Measurements from ENCODE around the gene ADAD2.

ADAD2 gene

DNA sequence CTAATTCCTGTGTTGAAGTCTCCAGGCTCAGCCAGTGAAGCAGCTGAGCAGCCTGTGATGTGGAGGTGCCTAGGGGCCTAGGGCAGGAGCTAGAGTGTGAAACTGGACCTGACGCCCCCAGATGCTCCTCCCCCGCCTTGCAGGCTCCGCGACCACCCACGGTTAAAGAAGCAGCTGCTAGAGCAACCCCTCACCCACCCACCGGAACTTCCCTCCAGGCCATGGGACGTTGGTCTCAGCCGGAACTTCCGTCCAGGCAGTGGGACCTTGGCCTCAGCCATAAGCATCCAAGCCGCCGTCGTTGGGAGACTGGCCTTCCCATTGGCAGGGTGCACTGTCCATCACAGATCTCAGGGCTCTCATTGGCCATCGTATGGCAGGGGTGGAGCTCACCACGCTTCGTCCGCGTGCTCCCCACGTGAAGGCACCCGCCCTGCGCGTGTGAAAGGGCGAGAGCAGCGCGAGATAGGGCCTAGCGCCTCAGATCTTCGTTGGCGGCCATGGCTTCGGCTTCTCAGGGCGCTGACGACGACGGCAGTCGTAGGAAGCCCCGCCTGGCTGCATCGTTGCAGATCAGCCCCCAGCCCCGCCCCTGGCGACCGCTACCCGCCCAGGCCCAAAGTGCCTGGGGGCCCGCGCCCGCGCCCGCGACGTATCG lies at the start of gene ADAD2:
TSS of gene ADAD2 (plus strand) at position 427 of the 658 bp plus-strand sequence. CDS start at position 501, 74 bp downstream.
- no peak for DNase-seq (ENCODE audit: low spot score)

DNA sequence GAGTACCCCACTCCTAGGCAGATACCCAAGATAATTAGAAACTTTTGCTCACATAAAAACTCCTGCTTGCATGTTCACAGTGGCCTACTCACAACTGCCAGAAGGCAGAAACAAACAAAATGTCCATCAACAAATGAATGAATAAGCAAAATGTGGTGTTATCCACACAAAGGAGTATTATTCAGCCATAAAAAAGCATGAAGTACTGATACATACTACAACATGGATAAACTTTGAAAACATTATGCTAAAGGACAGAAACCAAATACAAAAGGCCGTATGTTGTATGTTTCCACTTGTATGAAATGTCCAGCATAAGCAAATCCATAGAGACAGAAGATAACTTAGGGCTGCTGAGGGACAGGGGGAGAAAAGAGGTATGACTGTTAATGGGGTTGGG lies 47.9 kb upstream of the ADAD2 start:
- DNase-seq (ENCODE audit: low spot score), result no peak

DNA sequence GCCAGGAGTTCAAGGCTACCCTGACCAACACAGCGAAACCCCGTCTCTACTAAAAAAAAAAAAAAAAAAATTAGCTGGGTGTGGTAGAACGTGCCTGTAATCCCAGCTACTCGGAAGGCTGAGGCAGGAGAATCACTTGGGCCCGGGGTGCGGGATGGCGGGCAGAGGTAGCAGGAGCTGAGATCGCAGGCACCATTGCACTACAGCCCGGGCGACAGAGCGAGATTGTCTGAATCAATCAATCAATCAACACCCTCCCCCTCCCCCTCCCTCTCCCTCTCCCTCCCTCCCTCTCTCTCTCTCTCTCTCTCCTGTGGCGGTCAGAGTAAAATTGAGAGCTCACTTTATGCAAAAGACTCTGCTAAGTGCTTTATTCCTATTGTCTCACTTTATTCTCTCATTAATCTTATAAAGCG lies 47.2 kb upstream of the ADAD2 start:
- no peak for DNase-seq (ENCODE audit: low spot score)

DNA sequence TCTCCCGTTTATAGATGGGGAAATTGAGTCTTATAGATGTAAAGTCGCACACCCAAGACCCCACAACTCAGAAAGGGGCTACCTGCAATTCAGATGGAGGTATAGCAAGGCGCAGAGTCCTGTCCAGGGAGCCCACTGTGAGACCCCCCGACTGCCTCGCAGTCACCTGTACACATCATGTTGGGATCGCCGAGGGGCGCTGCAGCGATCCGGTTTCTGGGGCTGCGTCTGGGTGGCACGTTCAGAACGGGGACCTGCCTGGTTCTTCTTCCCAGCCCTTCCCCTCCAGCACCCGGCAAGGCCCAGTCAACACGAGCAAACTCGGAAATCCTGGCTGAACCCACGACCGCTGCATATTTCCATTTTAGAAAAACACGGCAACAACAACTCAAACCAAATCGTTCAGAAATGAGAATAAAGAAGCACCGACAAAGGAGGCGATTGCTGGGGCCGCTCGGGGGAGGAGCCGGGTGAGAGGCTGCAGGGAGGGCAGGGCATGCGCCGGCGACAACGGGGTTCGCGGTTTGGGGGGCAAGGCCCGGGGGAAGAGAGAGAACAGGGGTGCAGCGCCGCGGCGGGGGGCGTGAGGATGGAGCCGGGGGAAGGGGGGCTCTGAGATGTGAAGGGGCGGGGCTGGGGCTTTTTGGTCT lies 46.6 kb upstream of the ADAD2 start:
- DNase-seq (ENCODE audit: low spot score), result peak; percentile 58

DNA sequence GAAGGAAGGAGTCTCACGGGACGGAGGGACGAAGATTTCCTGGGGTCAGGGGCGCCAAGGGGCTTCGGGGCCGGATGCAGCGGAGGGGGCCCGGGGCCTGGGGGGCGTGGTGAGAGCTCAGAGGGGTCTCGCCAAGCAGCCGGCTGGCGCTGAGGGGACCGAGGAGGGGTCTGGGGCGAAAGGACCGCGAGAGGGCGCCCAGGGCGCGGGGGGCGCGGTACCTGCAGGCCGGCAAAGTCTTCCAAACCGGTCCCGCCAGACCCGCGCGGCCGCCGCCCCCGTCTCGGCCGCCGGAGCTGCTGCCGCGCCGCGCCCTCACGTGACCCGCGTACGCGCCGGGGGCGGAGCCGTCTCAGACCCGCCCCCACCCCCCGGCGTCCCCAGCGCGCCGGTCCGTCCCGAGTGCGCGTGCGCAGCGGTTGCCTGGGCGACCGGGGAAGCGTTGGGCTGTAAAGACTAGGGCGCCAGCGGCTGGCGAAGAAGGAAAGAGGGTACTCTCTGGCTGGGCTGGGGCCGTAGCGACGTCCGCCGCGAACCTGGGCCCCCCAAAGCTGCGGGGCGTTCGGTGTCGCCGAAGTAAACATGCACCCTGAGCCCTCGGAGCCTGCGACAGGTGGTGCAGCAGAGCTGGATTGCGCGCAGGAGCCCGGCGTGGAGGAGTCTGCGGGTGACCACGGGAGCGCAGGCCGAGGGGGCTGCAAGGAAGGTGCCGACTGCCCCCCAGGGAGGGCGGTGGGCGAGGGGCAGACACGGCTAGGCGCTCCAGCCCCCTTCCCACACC lies 45.9 kb upstream of the ADAD2 start, which contains the start of the genes DNAAF1 and HSDL1:
TSS of gene DNAAF1 (plus strand) at position 450 of the 781 bp plus-strand sequence. CDS start at position 583, 133 bp downstream.
TSS of gene HSDL1 (minus strand) at position 319 of the 781 bp plus-strand sequence. CDS start 13,856 bp downstream, outside the sequence.
- DNase-seq (ENCODE audit: low spot score), result peak; percentile 93

DNA sequence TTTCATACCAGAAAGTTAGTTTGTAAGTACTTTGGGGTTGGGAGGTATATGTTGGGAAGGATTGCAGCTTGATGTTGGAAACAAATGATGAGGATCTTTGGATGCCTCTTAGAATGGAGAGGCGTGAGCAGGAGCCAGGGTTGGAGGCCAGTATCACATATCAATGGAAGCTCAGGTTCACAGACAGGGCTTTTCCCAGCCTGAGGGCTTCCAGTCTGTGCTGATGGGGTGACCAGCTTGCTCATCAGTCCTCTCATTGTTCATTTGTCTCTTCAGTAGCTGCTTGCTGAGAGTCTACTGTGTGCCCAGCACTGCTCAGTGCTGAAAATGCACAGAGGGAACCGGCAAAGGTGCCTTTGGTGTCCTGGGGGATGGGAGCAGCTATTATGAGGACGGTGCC lies 40.0 kb upstream of the ADAD2 start:
- no peak for DNase-seq (ENCODE audit: low spot score)

DNA sequence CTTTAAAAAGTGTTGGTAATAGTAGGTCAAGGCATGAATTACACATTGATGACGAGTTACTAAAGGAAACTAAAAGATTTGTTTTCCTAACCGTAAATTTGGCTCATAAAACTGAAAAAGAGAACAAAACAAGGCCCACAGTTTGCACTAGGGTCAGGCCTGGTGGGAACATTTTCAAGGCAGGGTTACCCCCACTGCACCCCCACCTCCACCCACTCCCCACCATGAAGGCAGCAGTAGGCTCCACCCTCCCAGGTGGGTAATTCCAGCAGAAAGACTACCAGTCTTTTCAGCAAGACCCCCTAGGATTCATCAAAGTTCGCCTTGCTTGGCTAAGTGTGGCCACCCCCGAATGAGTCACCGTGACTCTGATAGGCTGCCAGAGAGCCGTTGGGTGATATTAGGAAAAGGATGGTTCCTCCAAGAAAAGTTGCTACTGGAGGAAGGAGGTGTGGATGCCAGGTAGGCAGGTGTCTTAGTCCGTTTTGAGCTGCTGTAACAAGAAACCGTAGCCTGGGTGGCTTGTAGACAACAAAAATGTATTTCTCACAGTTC lies 37.2 kb upstream of the ADAD2 start:
- no peak for DNase-seq (ENCODE audit: low spot score)

DNA sequence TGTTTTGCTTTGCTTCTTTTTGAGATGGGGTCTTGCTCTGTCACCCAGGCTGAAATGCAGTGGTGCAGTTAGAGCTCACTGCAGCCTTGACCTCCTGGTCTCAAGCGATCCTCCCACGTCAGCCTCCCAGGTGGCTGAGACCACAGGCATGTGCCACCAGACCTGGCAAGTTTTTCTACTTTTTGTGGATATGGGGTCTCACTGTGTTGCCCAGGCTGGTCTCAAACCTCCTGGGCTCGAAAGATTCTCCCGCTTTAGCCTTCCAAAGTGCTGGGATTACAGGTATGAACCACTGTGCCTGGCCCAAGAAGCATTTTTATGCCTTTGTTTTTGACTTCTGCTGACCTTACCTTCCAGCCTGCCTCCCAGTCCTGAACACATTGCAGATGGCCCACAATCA lies 35.7 kb upstream of the ADAD2 start:
- DNase-seq (ENCODE audit: low spot score), result no peak

DNA sequence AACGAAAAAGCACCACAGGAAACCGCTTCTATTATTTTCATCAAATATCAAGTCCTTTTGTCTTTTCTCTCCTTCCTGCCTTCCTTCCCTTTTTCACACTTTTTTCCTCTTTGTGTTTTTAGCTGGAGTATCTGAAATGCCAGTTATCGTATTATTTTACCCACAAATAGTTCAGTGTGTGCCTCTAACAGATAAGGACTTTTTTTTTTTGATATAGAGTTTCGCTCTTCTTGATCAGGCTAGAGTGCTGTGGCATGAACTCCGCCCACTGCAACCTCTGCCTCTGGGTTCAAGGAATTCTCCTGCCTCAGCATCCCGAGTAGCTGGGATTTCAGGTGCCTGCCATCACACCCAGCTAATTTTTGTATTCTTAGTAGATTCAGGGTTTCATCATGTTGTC lies 35.2 kb upstream of the ADAD2 start:
- no peak for DNase-seq (ENCODE audit: low spot score)

DNA sequence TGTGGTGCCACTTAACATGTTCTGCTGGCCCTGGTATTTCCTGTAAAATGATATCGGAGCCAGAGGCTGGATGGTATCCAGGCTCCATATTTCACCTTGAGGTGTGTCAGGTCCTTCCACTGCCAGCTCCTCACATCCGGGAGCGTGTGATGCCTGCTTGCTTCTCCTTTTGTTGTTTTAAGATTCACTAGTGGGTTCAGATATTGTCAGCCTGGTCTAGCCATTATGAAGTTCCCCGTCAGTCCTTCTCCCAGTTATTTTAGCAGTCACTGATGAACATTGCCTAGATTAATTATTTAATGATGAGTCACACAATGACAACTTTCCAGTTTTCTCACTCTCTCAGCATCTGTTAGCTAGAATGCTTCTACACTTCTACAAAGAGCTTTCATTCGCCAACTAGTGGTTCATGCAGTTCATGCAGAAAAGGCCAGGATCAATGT lies 34.6 kb upstream of the ADAD2 start:
- DNase-seq (ENCODE audit: low spot score), result peak; percentile 50

DNA sequence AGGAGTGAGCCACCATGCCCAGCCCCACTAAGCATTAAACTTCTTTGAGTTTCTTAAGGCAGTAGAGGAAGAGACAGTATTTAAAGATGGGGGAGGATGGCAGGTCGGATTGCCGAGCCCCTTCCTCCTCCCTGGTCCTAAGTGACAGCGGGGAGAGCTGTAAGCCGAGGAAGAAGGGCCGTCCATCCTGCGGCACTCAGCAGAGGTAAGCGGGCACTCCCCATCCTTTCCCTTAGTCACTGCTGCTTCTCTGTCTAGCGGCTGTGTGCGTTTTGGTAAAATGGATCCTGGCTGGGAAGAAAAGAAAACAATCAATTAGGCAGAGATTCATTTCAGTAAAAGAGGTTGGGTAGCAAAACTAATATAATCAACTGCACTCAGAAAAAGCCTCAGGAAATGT lies 31.9 kb upstream of the ADAD2 start:
- DNase-seq (ENCODE audit: low spot score), result no peak

DNA sequence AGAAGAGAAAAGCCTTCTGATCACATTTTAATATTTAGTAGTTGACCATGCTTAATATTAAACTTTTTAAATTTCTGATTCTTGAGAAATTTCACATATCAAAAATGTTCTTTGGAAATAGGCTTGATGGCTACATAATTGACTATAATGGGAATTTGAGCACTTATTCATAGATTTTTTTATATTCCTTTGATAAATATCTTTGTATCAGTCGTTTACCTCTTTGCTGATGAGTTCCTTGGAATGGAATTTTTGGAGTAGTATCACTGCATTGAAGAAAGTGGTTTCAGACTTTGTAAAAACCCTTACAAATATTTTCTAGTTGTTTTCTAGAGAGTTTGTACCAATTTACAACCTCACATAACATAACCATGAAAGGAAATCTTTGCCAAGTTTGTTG lies 31.2 kb upstream of the ADAD2 start:
- DNase-seq (ENCODE audit: low spot score), result no peak

DNA sequence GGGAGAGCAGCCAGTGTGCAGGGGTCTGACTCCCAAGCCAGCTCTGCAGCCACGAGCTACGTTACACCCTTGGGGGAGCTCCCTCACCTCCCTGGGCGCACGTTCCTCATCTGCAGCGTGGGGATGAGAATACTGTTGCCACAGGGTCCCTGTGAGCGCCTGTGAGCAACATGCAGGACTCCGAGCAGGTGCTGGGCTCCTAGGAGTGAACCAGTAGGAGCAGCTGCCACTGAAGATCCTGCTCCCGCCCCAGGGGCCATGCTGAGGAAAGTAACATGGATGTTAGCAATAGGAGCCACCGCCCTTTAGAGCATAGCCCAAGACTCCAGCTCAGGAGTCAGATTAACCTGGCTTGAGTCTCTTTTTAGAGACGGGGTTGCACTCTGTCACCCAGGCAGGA lies 29.9 kb upstream of the ADAD2 start:
- no peak for DNase-seq (ENCODE audit: low spot score)

DNA sequence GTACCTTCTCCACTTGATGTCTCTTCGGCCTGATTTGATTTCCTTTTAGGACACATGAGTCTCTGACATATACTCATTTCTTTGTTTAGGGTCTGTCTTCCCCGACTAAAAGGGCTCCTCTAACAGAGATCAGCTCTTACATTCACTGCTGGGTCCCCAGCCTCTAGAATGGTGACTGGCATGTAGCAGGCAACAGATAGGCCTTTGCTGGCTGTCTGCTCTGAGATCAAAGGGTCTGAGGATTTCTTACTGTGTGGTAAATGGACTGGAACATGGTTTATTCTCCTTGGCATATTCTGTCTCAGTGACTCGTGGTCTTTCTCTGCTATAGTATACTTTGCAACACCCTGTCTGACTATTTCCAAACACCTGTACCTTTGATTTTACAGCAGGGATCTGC lies 29.2 kb upstream of the ADAD2 start:
- DNase-seq (ENCODE audit: low spot score), result no peak

DNA sequence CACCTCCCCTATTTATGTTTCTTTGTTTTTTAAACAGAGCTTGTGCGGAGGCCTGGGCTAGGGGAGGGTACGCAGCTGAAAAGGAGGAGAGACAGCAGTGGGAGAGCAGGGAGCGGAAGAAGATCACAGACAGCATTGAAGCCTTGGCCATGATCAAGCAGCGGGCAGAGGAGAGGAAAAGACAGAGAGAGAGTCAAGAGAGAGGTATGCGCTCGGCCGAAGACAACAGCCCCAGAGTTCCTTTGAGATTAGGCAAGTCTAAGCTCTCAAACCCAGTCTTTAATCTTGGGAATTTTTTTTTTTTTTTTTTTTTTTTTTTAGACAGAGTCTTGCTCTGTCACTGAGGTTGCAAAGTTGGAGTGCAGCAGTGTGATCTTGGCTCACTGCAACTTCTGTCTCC lies 25.2 kb upstream of the ADAD2 start:
- no peak for DNase-seq (ENCODE audit: low spot score)

DNA sequence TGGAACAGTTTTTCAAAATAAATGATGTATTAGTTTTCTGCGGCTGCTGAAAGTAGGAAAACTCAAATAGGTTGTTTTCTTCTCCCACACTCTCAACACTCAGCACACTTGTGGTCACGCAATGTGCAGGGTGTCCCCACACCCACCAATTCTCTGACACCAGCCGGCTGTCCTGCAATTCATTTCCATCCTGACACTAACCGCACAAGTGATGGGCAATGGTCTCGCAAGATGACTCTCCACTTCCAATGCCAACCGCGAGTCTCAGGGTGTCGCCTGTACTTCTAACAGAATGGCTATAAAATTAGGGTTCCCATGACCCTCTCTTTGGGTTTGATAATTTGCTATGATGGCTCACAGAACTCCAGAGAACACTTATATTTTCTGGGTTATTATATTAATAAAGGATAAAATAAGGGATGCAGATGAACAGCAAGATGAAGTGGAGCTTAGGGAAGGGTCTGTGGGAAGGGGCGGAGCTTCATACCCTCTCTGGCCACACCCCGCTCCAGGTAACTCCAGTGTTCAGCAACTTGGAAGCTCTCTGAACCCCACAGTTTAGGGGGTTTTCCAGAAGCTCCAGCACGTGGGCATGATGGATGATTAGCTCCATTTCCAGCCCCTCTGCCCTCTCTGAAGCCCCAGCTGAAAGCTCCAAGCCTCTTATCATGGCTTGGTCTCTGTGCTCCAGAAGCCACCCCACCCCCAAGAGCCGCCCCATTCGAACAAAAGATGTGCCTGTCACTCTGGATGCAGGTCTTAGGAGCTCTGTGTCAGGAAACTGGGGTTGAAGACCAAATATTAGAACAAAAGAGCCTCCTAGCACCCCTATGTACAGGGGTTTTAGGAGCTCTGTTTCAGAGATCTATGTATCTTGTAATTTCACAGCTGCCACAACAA lies 23.9 kb upstream of the ADAD2 start:
- no peak for DNase-seq (ENCODE audit: low spot score)

DNA sequence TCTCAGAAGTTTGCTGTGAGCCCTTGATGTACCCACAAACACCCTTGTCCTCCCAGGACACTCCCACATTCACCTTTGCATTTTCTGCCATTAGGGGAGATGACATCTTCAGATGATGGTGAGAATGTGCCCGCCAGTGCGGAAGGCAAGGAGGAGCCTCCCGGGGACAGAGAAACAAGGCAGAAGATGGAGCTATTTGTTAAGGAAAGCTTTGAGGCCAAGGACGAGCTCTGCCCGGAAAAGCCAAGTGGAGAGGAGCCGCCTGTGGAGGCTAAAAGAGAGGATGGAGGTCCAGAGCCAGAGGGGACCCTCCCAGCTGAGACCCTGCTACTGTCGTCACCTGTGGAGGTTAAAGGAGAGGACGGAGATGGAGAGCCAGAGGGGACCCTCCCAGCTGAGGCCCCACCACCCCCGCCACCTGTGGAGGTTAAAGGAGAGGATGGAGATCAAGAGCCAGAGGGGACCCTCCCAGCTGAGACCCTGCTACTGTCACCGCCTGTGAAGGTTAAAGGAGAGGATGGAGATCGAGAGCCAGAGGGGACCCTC lies 21.1 kb upstream of the ADAD2 start:
- DNase-seq (ENCODE audit: low spot score), result no peak

DNA sequence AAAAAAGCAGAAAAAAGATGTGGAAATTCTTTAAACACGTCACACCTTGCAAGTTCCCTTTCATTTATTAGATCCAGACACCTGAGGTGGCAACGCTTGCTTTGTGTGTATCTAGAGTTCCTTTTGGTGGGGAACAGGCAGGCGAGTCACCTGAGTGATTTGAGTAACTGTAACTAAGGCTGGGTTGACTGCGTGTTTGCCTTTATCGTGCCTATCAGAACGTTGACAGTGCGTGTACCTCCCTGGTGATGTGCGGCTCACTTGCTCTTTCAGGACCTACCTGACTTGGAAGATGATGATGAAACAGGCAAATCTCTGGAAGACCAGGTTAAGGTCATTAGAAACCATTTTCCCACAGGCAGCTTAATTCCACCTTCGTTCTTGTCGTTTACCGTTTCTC lies 16.6 kb upstream of the ADAD2 start:
- no peak for DNase-seq (ENCODE audit: low spot score)

DNA sequence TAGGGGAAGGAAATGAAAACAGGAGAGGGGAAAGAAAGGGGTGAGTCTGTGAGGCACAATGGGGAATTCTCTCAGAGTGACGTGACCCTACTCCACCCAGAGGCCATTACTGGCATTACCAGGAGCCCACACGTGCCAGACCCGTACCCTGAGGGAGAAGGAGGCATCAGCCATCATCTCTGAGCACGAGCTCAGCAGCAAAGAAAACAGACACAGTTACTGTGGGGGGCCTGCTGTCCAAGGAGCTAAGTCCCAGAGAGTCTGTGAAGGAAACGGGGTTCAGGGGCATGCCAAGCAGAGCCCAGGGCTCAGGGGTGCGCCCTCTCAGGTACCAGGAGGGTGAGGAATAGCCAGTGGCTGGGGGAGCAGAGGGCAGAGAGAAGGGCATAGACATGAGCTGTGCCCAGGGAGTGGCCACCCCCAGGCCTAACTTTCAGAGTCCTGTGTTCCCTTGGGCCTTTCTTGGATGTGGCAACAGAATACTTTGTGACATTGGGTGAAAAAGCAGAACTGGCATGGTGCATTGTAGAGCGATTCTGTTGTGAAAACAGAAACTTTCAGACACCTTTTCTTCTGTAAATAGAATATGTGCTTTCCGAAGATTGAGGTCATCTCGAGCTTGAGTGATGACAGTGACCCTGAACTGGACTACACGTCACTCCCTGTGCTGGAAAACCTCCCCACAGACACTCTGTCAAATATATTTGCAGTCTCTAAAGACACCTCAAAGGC lies 15.4 kb upstream of the ADAD2 start:
- DNase-seq (ENCODE audit: low spot score), result no peak
